ENCODE measurements around the gene ATXN1.

ATXN1 gene

GRCh38 chr6:16657768-16658167 lies 103.5 kb downstream of the ATXN1 start:
- no peak overlapping the region for H3K27ac ChIP-seq (ENCODE audit: low read depth, low read length)
- no peak for TF ChIP-seq EZH2phosphoT487 (conservative IDR thresholded peaks at IDR 0.05; ENCODE audit: low read length)
- no peak for TF ChIP-seq CTCF (IDR thresholded peaks at IDR 0.05; ENCODE audit: insufficient read depth, low read length, poor library complexity, severe bottlenecking)
- H3K4me2 ChIP-seq (ENCODE audit: low read depth, low read length, poor library complexity, severe bottlenecking): no peak overlapping the region

GRCh38 chr6:16656451-16656850 lies 104.8 kb downstream of the ATXN1 start:
- Histone ChIP-seq H2AFZ (ENCODE audit: low read depth, low read length, severe bottlenecking) (no peak overlapping the region), H4K20me1 (ENCODE audit: low read depth, low read length) (no peaks in the 10 kb centered on the region), H3K79me2 (ENCODE audit: insufficient read depth, low read length) (no peaks in the 10 kb centered on the region), H3F3A (ENCODE audit: insufficient read depth) (no peaks in the 10 kb centered on the region), H3K27ac (ENCODE audit: low read depth, low read length) (no peak overlapping the region), H3K27me3 (ENCODE audit: low read length) (no peaks in the 10 kb centered on the region), H3K36me3 (ENCODE audit: low read length) (no peaks in the 10 kb centered on the region), H3K9me2 (replicated peaks; ENCODE audit: insufficient read depth, low read length) (no peaks in the 10 kb centered on the region), H3K9ac (ENCODE audit: low read length) (no peak overlapping the region), H3K9me3 (ENCODE audit: insufficient read depth, low read length) (no peaks in the 10 kb centered on the region), H3K4me2 (ENCODE audit: low read depth, low read length, poor library complexity, severe bottlenecking) (no peak overlapping the region), H3K4me3 (ENCODE audit: insufficient read depth, low read length, poor library complexity, severe bottlenecking) (no peak overlapping the region)
- no peak for TF ChIP-seq EZH2phosphoT487 (conservative IDR thresholded peaks at IDR 0.05; ENCODE audit: low read length)
- no peak for TF ChIP-seq CTCF (IDR thresholded peaks at IDR 0.05; ENCODE audit: insufficient read depth, low read length, poor library complexity, severe bottlenecking)

More at GRCh38 chr6:16657768-16658167, 103.5 kb downstream of the ATXN1 start:
- Histone ChIP-seq H3F3A (ENCODE audit: insufficient read depth) (no peaks in the 10 kb centered on the region), H3K36me3 (ENCODE audit: low read length) (no peaks in the 10 kb centered on the region), H3K79me2 (ENCODE audit: insufficient read depth, low read length) (no peaks in the 10 kb centered on the region), H3K4me3 (ENCODE audit: insufficient read depth, low read length, poor library complexity, severe bottlenecking) (no peak overlapping the region), H2AFZ (ENCODE audit: low read depth, low read length, severe bottlenecking) (no peak overlapping the region), H3K9me3 (ENCODE audit: insufficient read depth, low read length) (no peaks in the 10 kb centered on the region), H3K27me3 (ENCODE audit: low read length) (no peaks in the 10 kb centered on the region), H3K9me2 (replicated peaks; ENCODE audit: insufficient read depth, low read length) (no peaks in the 10 kb centered on the region), H3K9ac (ENCODE audit: low read length) (no peak overlapping the region), H4K20me1 (ENCODE audit: low read depth, low read length) (no peaks in the 10 kb centered on the region)

- no peaks in the 10 kb centered on the region for H3F3A ChIP-seq (ENCODE audit: insufficient read depth)
- no peaks in the 10 kb centered on the region for H3K79me2 ChIP-seq (ENCODE audit: insufficient read depth, low read length)
- no peaks in the 10 kb centered on the region for H3K9me3 ChIP-seq (ENCODE audit: insufficient read depth, low read length)
- no peaks in the 10 kb centered on the region for H3K9me2 ChIP-seq (replicated peaks; ENCODE audit: insufficient read depth, low read length)
- no peak overlapping the region for H3K4me3 ChIP-seq (ENCODE audit: insufficient read depth, low read length, poor library complexity, severe bottlenecking)
- H4K20me1 ChIP-seq (ENCODE audit: low read depth, low read length): no peaks in the 10 kb centered on the region
- no peak overlapping the region for H3K9ac ChIP-seq (ENCODE audit: low read length)
- H3K27me3 ChIP-seq (ENCODE audit: low read length): no peaks in the 10 kb centered on the region
- H2AFZ ChIP-seq (ENCODE audit: low read depth, low read length, severe bottlenecking): no peak overlapping the region
- TF ChIP-seq CTCF (IDR thresholded peaks at IDR 0.05; ENCODE audit: insufficient read depth, low read length, poor library complexity, severe bottlenecking): no peak
- no peaks in the 10 kb centered on the region for H3K36me3 ChIP-seq (ENCODE audit: low read length)
- H3K4me2 ChIP-seq (ENCODE audit: low read depth, low read length, poor library complexity, severe bottlenecking): no peak overlapping the region
- H3K27ac ChIP-seq (ENCODE audit: low read depth, low read length): no peak overlapping the region
Observed at GRCh38 chr6:16654701-16655100, 106.6 kb downstream of the ATXN1 start.

- no peak overlapping the region for H3K4me3 ChIP-seq (ENCODE audit: insufficient read depth, low read length, poor library complexity, severe bottlenecking)
- H3F3A ChIP-seq (ENCODE audit: insufficient read depth): no peaks in the 10 kb centered on the region
- no peaks in the 10 kb centered on the region for H3K36me3 ChIP-seq (ENCODE audit: low read length)
- H3K27me3 ChIP-seq (ENCODE audit: low read length): no peaks in the 10 kb centered on the region
- TF ChIP-seq EZH2phosphoT487 (conservative IDR thresholded peaks at IDR 0.05; ENCODE audit: low read length) (no peak), CTCF (IDR thresholded peaks at IDR 0.05; ENCODE audit: insufficient read depth, low read length, poor library complexity, severe bottlenecking) (no peak)
- no peaks in the 10 kb centered on the region for H3K79me2 ChIP-seq (ENCODE audit: insufficient read depth, low read length)
- H2AFZ ChIP-seq (ENCODE audit: low read depth, low read length, severe bottlenecking): no peak overlapping the region
- no peaks in the 10 kb centered on the region for H3K9me2 ChIP-seq (replicated peaks; ENCODE audit: insufficient read depth, low read length)
- no peak overlapping the region for H3K27ac ChIP-seq (ENCODE audit: low read depth, low read length)
- no peak overlapping the region for H3K9ac ChIP-seq (ENCODE audit: low read length)
- no peak overlapping the region for H3K4me2 ChIP-seq (ENCODE audit: low read depth, low read length, poor library complexity, severe bottlenecking)
- no peaks in the 10 kb centered on the region for H4K20me1 ChIP-seq (ENCODE audit: low read depth, low read length)
- H3K9me3 ChIP-seq (ENCODE audit: insufficient read depth, low read length): no peaks in the 10 kb centered on the region
Observed at GRCh38 chr6:16653226-16653625, 108.0 kb downstream of the ATXN1 start.
